ENCODE measurements around the gene CARD18. TPM values are rescaled to one million over a fixed set of nuclear protein-coding genes. Genes with fewer than 3 reads are reported as not detected.

Gene CARD18
- total and polyA plus RNA-seq, 2 donors from 2014 or later: not detected

DNA sequence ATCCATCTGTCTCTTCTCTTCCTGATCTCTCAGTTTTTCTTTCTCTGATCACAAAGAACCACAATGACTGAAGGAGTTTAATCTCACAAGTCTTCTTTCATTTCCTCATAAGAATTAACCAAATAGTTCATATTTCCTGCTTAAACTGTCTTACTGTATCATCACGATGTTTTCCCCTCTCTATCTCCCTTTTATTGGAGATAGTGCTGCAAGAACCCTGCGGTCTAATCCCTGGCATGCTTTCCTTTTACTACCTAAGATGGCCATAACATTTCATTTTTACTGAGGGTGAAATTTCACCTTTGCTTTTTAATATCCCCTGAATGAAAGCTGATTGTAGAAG, 28.9 kb downstream of the CARD18 start:
- DNase-seq (no peak), FAIRE-seq (no peak)
- Histone ChIP-seq H3K27me3 (ENCODE audit: control insufficient read depth, insufficient read depth, low read length) (no peaks in the 10 kb centered on the region), H3K27ac (ENCODE audit: low read depth in 2 of 2, low read length in 2 of 2) (no peak overlapping the region), H3K4me1 (ENCODE audit: control insufficient read depth in 2 of 3, insufficient read depth in 2 of 3, low read depth in 1 of 3, low read length in 3 of 3) (no peaks in the 10 kb centered on the region), H3K9ac (ENCODE audit: low read length in 3 of 3) (no peak overlapping the region), H3K4me3 (ENCODE audit: low read length in 3 of 3) (no peak overlapping the region), H3K9me3 (ENCODE audit: control insufficient read depth in 2 of 3, insufficient read depth in 1 of 3, low read length in 3 of 3) (no peaks in the 10 kb centered on the region), H3K36me3 (ENCODE audit: control insufficient read depth in 2 of 3, insufficient read depth in 3 of 3, low read length in 3 of 3) (no peaks in the 10 kb centered on the region)
- intact Hi-C loops (cut with DNase I): no loop called here
- no peak for TF ChIP-seq CTCF (IDR thresholded peaks at IDR 0.05; ENCODE audit: borderline replicate concordance, extremely low read depth, insufficient read depth)

DNA sequence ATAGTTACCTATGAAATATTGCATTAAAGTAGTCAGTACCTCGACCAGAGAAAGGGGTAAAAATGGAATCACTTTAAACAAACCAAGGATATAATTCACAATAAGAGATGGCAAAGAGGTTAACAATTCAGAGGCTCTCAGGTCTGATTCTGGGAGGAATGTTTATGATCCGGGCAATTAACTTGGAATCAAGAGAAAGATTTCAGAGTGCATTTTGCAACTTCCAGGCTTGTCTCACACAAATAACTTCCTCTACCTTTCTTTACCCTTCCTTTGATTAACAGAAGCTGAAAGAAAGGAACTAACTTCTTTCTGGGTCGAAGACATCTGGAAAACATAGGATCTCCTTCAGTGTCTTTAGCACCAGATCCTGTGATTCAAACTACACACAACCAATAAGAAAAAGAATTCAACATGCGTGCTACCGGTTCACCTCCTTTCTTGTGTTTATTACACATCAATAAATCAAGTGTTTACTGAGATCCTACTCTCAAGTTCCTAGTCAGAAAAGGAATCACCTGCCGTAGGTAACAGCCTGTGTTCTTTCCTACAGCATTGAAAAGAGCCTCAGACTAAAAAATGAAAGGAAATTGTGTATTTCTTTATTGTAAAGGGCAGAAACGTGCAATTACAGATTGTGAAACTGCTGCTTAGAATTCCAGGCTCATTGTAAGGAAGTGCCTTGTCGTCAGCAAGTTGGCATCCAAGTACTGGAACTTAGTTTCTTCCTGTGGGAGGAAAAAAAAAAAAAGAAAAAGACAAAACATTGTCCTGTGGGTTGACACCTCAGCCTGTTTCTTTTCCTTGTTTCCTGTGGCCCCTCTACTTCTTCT, 29.5 kb downstream of the CARD18 start:
- Histone ChIP-seq H3K4me3 (ENCODE audit: low read length in 3 of 3) (peak overlapping the region in 2 of 3 donors; percentile 13 to 19), H3K27ac (ENCODE audit: low read depth in 2 of 2, low read length in 2 of 2) (no peak overlapping the region), H3K9me3 (ENCODE audit: control insufficient read depth in 2 of 3, insufficient read depth in 1 of 3, low read length in 3 of 3) (no peaks in the 10 kb centered on the region), H3K36me3 (ENCODE audit: control insufficient read depth in 2 of 3, insufficient read depth in 3 of 3, low read length in 3 of 3) (no peaks in the 10 kb centered on the region), H3K4me1 (ENCODE audit: control insufficient read depth in 2 of 3, insufficient read depth in 2 of 3, low read depth in 1 of 3, low read length in 3 of 3) (no peaks in the 10 kb centered on the region), H3K27me3 (ENCODE audit: control insufficient read depth, insufficient read depth, low read length) (no peaks in the 10 kb centered on the region), H3K9ac (ENCODE audit: low read length in 3 of 3) (no peak overlapping the region)
- DNase-seq (peak in 2 of 5 donors; percentile 25 to 48), FAIRE-seq (peak; percentile 49)
- TF ChIP-seq CTCF (IDR thresholded peaks at IDR 0.05; ENCODE audit: borderline replicate concordance, extremely low read depth, insufficient read depth): no peak
- intact Hi-C loops (cut with DNase I): no loop called here

DNA sequence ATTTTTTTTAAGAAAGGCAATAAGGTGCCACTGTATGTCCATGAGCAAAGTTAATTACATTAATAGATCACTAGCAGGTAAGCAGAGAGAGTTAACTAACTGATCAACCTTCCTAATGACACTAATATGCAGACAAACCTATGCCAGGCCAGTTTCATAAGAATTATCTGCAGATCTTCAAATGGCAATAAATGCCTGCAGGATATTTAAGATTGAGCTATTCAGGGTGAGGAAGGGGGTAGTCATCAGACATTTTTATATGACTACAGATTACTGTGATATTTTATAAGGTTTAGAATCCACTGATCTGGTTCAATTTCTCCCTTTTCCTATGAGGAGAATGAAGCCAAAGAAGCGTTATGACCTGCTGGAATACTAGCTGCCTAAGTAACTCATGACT, 30.2 kb downstream of the CARD18 start:
- Histone ChIP-seq H3K4me1 (ENCODE audit: control insufficient read depth in 2 of 3, insufficient read depth in 2 of 3, low read depth in 1 of 3, low read length in 3 of 3) (no peaks in the 10 kb centered on the region), H3K9me3 (ENCODE audit: control insufficient read depth in 2 of 3, insufficient read depth in 1 of 3, low read length in 3 of 3) (no peaks in the 10 kb centered on the region), H3K4me3 (ENCODE audit: low read length in 3 of 3) (no peak overlapping the region), H3K9ac (ENCODE audit: low read length in 3 of 3) (no peak overlapping the region), H3K27me3 (ENCODE audit: control insufficient read depth, insufficient read depth, low read length) (no peaks in the 10 kb centered on the region), H3K36me3 (ENCODE audit: control insufficient read depth in 2 of 3, insufficient read depth in 3 of 3, low read length in 3 of 3) (no peaks in the 10 kb centered on the region), H3K27ac (ENCODE audit: low read depth in 2 of 2, low read length in 2 of 2) (no peak overlapping the region)
- intact Hi-C loops (cut with DNase I): no loop called here
- DNase-seq: no peak
- no peak for TF ChIP-seq CTCF (IDR thresholded peaks at IDR 0.05; ENCODE audit: borderline replicate concordance, extremely low read depth, insufficient read depth)
- FAIRE-seq: no peak

Measured in kidney (tissue), 14 donors.